NCI-H748 (cell line): ENCODE measurements around the gene TNFRSF12A.

Source experiments
- DNase-seq: peaks from one replicate; lab custom pipeline; 2025; ENCODE audit not compliant: unreplicated experiment; lab: John Stamatoyannopoulos, UW

Gene TNFRSF12A

GRCh38 chr16:3025032-3026002 is 5.1 kb downstream of the TNFRSF12A start:
- no peak for DNase-seq

- DNase-seq: no peak
These were observed 5.8 kb downstream of the TNFRSF12A start for GRCh38 chr16:3026003-3026378.

- DNase-seq: no peak
These were observed 6.7 kb downstream of the TNFRSF12A start for GRCh38 chr16:3026609-3027488.

- no peak for DNase-seq
These were observed 7.3 kb downstream of the TNFRSF12A start for GRCh38 chr16:3027489-3027795.

GRCh38 chr16:3027983-3028715 is 8.0 kb downstream of the TNFRSF12A start:
- peak; percentile 85 for DNase-seq

GRCh38 chr16:3028716-3029319 is 8.7 kb downstream of the TNFRSF12A start:
- DNase-seq: no peak

GRCh38 chr16:3029491-3030221 is 9.5 kb downstream of the TNFRSF12A start:
- DNase-seq: peak; percentile 46

GRCh38 chr16:3030222-3031212 is 10.3 kb downstream of the TNFRSF12A start:
- no peak for DNase-seq

GRCh38 chr16:3032624-3033023 is 12.5 kb downstream of the TNFRSF12A start:
- DNase-seq: no peak

- DNase-seq: no peak
These were observed 15.3 kb downstream of the TNFRSF12A start for GRCh38 chr16:3035289-3035971.

- DNase-seq: peak; percentile 20
These were observed 16.0 kb downstream of the TNFRSF12A start for GRCh38 chr16:3035972-3036725.

GRCh38 chr16:3036726-3037315 is 16.7 kb downstream of the TNFRSF12A start, which contains the start of gene BICDL2:
BICDL2 (minus strand) TSS chr16:3036944; CDS start chr16:3035496, 1,448 bp downstream.
- DNase-seq: peak; percentile 45

GRCh38 chr16:3038256-3038655 is 18.1 kb downstream of the TNFRSF12A start:
- peak; percentile 11 for DNase-seq

- no peak for DNase-seq
These were observed 18.7 kb downstream of the TNFRSF12A start for GRCh38 chr16:3038896-3039295.

GRCh38 chr16:3042376-3042775 is 22.2 kb downstream of the TNFRSF12A start:
- DNase-seq: no peak

- DNase-seq: no peak
These were observed 24.5 kb downstream of the TNFRSF12A start for GRCh38 chr16:3044708-3045107.
